ENCODE results near the gene LOC101059915.

Gene LOC101059915

DNA sequence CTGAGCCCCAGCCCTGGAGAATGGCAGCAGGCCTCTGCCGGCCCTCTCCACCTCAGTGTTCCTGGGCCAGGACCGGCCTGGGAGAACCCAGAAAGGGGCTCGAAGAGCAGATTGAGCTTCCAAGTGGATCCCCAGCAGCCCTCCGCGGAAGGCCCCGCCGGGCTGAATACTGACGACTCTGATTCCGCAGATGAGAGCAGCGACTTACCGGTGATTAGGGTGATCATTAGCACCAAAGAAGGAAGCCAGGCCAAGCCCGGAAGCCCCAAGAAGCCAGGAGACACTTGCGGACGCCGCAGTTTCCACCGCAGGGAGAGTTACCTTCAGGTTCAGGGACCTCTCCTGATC is 876 bp downstream of the LOC101059915 start:
- no peak for TF ChIP-seq EZH2 (IDR thresholded peaks at IDR 0.05; ENCODE audit: low read length)
- TF ChIP-seq, protein P1, sequence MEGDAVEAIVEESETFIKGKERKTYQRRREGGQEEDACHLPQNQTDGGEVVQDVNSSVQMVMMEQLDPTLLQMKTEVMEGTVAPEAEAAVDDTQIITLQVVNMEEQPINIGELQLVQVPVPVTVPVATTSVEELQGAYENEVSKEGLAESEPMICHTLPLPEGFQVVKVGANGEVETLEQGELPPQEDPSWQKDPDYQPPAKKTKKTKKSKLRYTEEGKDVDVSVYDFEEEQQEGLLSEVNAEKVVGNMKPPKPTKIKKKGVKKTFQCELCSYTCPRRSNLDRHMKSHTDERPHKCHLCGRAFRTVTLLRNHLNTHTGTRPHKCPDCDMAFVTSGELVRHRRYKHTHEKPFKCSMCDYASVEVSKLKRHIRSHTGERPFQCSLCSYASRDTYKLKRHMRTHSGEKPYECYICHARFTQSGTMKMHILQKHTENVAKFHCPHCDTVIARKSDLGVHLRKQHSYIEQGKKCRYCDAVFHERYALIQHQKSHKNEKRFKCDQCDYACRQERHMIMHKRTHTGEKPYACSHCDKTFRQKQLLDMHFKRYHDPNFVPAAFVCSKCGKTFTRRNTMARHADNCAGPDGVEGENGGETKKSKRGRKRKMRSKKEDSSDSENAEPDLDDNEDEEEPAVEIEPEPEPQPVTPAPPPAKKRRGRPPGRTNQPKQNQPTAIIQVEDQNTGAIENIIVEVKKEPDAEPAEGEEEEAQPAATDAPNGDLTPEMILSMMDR (optimal IDR thresholded peaks at IDR 0.05 in 1 of 3, IDR thresholded peaks at IDR 0.05 in 1 of 3, conservative IDR thresholded peaks at IDR 0.05 in 1 of 3; ENCODE audit: extremely low read depth in 1 of 3, insufficient read depth in 2 of 3, low read length in 3 of 3) = no peak
- Histone ChIP-seq H3K9me1 (ENCODE audit: control insufficient read depth, extremely low read depth, insufficient read depth, low read length) (no peaks in the 10 kb centered on the region), H3K4me1 (ENCODE audit: control insufficient read depth, extremely low read depth, insufficient read depth, low read length) (peaks cover 18% of the 10 kb centered on the region), H3K79me2 (ENCODE audit: control insufficient read depth, insufficient read depth, low read length) (no peaks in the 10 kb centered on the region), H3K27ac (ENCODE audit: control insufficient read depth, insufficient read depth, low read length) (no peak overlapping the region), H3K36me3 (ENCODE audit: control insufficient read depth in 2 of 2, extremely low read depth in 1 of 2, insufficient read depth in 2 of 2, low read length in 2 of 2) (no peaks in the 10 kb centered on the region), H3K4me3 (ENCODE audit: control insufficient read depth in 2 of 3, extremely low read depth in 1 of 3, insufficient read depth in 2 of 3, low read depth in 1 of 3, low read length in 3 of 3) (no peak overlapping the region), H3K4me2 (ENCODE audit: control insufficient read depth, extremely low read depth, insufficient read depth, low read depth, low read length) (no peak overlapping the region), H4K20me1 (ENCODE audit: control insufficient read depth, extremely low read depth, insufficient read depth, low read length) (no peaks in the 10 kb centered on the region), H3K27me3 (ENCODE audit: control insufficient read depth, extremely low read depth, insufficient read depth, low read length) (no peaks in the 10 kb centered on the region), H3K9ac (ENCODE audit: control insufficient read depth, extremely low read depth, insufficient read depth, low read length) (no peak overlapping the region), H2AFZ (ENCODE audit: control insufficient read depth, low read length) (no peak overlapping the region), H3K9me3 (ENCODE audit: control insufficient read depth, low read depth, low read length) (no peaks in the 10 kb centered on the region)
- no peak for DNase-seq (ENCODE audit: low read depth, low spot score)
- dilution Hi-C loops (cut with MboI; ENCODE audit: extremely low pct_ligation_motif_present, low sequenced_read_pairs) = no loop called here
- FAIRE-seq = no peak

- H3K9me1 ChIP-seq (ENCODE audit: control insufficient read depth, extremely low read depth, insufficient read depth, low read length) = no peaks in the 10 kb centered on the region
- dilution Hi-C loops (cut with MboI; ENCODE audit: extremely low pct_ligation_motif_present, low sequenced_read_pairs) = no loop called here
- H3K4me1 ChIP-seq (ENCODE audit: control insufficient read depth, extremely low read depth, insufficient read depth, low read length) = peaks cover 12% of the 10 kb centered on the region
- no peaks in the 10 kb centered on the region for H4K20me1 ChIP-seq (ENCODE audit: control insufficient read depth, extremely low read depth, insufficient read depth, low read length)
- no peak for TF ChIP-seq EZH2 (IDR thresholded peaks at IDR 0.05; ENCODE audit: low read length)
- TF ChIP-seq, protein P1 (optimal IDR thresholded peaks at IDR 0.05 in 1 of 3, IDR thresholded peaks at IDR 0.05 in 1 of 3, conservative IDR thresholded peaks at IDR 0.05 in 1 of 3; ENCODE audit: extremely low read depth in 1 of 3, insufficient read depth in 2 of 3, low read length in 3 of 3) = no peak
- H3K79me2 ChIP-seq (ENCODE audit: control insufficient read depth, insufficient read depth, low read length) = no peaks in the 10 kb centered on the region
- no peak overlapping the region for H3K4me2 ChIP-seq (ENCODE audit: control insufficient read depth, extremely low read depth, insufficient read depth, low read depth, low read length)
- no peak overlapping the region for H3K9ac ChIP-seq (ENCODE audit: control insufficient read depth, extremely low read depth, insufficient read depth, low read length)
- H3K27me3 ChIP-seq (ENCODE audit: control insufficient read depth, extremely low read depth, insufficient read depth, low read length) = no peaks in the 10 kb centered on the region
- no peaks in the 10 kb centered on the region for H3K36me3 ChIP-seq (ENCODE audit: control insufficient read depth in 2 of 2, extremely low read depth in 1 of 2, insufficient read depth in 2 of 2, low read length in 2 of 2)
- no peak overlapping the region for H2AFZ ChIP-seq (ENCODE audit: control insufficient read depth, low read length)
- no peak overlapping the region for H3K4me3 ChIP-seq (ENCODE audit: control insufficient read depth in 2 of 3, extremely low read depth in 1 of 3, insufficient read depth in 2 of 3, low read depth in 1 of 3, low read length in 3 of 3)
- H3K27ac ChIP-seq (ENCODE audit: control insufficient read depth, insufficient read depth, low read length) = no peak overlapping the region
- DNase-seq (ENCODE audit: low read depth, low spot score) (no peak), FAIRE-seq (no peak)
- no peaks in the 10 kb centered on the region for H3K9me3 ChIP-seq (ENCODE audit: control insufficient read depth, low read depth, low read length)
Observed at GRCh38 chrX:71669492-71669891, 2.1 kb downstream of the LOC101059915 start.
